Measurements from ENCODE around the gene PHLDB1. TPM values are rescaled to one million over a fixed set of nuclear protein-coding genes. Genes with fewer than 3 reads are reported as not detected.

The PHLDB1 gene
- total RNA-seq, 2 donors from 2014 or later, result 1.8 to 2.6 TPM

- H3K4me3 Mint-ChIP-seq, result peak overlapping the region; percentile 31
- no peak for ATAC-seq
- H3K27me3 Mint-ChIP-seq, result peaks cover 15% of the 10 kb centered on the region
- peaks cover 2% of the 10 kb centered on the region for H3K4me1 Mint-ChIP-seq
- H3K36me3 Mint-ChIP-seq (ENCODE audit: low read depth), result peaks cover 2% of the 10 kb centered on the region
- no peak overlapping the region for H3K27ac Mint-ChIP-seq
- H3K9me3 ChIP-seq (ENCODE audit: control insufficient read depth, low read length, poor library complexity, severe bottlenecking), result no peaks in the 10 kb centered on the region
- no peak for DNase-seq
These were observed 23.9 kb downstream of the PHLDB1 start for GRCh38 chr11:118631142-118631909.

GRCh38 chr11:118632577-118633318 is 25.3 kb downstream of the PHLDB1 start:
- peaks cover 15% of the 10 kb centered on the region for H3K27me3 Mint-ChIP-seq
- no peak overlapping the region for H3K27ac Mint-ChIP-seq
- H3K4me3 Mint-ChIP-seq, result no peak overlapping the region
- no peaks in the 10 kb centered on the region for H3K9me3 ChIP-seq (ENCODE audit: control insufficient read depth, low read length, poor library complexity, severe bottlenecking)
- H3K36me3 Mint-ChIP-seq (ENCODE audit: low read depth), result peaks cover 2% of the 10 kb centered on the region
- DNase-seq (no peak), ATAC-seq (no peak)
- H3K4me1 Mint-ChIP-seq, result peaks cover 2% of the 10 kb centered on the region

- no peak for ATAC-seq
- H3K4me1 Mint-ChIP-seq, result peaks cover 4% of the 10 kb centered on the region
These were observed 25.9 kb downstream of the PHLDB1 start for GRCh38 chr11:118633319-118633690.

GRCh38 chr11:118633979-118634378 is 26.6 kb downstream of the PHLDB1 start:
- Mint-ChIP-seq H3K27me3 (peaks cover 15% of the 10 kb centered on the region), H3K4me3 (no peak overlapping the region), H3K4me1 (peaks cover 4% of the 10 kb centered on the region), H3K36me3 (ENCODE audit: low read depth) (peaks cover 2% of the 10 kb centered on the region), H3K27ac (no peak overlapping the region)
- DNase-seq (no peak), ATAC-seq (no peak)
- H3K9me3 ChIP-seq (ENCODE audit: control insufficient read depth, low read length, poor library complexity, severe bottlenecking), result no peaks in the 10 kb centered on the region

More at GRCh38 chr11:118633319-118633690, 25.9 kb downstream of the PHLDB1 start:
- Mint-ChIP-seq H3K27me3 (peaks cover 15% of the 10 kb centered on the region), H3K4me3 (no peak overlapping the region), H3K27ac (no peak overlapping the region), H3K36me3 (ENCODE audit: low read depth) (peaks cover 2% of the 10 kb centered on the region)
- DNase-seq, result no peak
- no peaks in the 10 kb centered on the region for H3K9me3 ChIP-seq (ENCODE audit: control insufficient read depth, low read length, poor library complexity, severe bottlenecking)

GRCh38 chr11:118634431-118635236 is 27.2 kb downstream of the PHLDB1 start:
- DNase-seq, result no peak
- ATAC-seq, result peak; percentile 60
- peaks cover 4% of the 10 kb centered on the region for H3K4me1 Mint-ChIP-seq
- H3K4me3 Mint-ChIP-seq, result peak overlapping the region; percentile 59
- peaks cover 2% of the 10 kb centered on the region for H3K36me3 Mint-ChIP-seq (ENCODE audit: low read depth)
- peaks cover 9% of the 10 kb centered on the region for H3K27me3 Mint-ChIP-seq
- no peaks in the 10 kb centered on the region for H3K9me3 ChIP-seq (ENCODE audit: control insufficient read depth, low read length, poor library complexity, severe bottlenecking)
- no peak overlapping the region for H3K27ac Mint-ChIP-seq

GRCh38 chr11:118635237-118635591 is 27.8 kb downstream of the PHLDB1 start:
- DNase-seq (no peak), ATAC-seq (no peak)
- Mint-ChIP-seq H3K4me3 (no peak overlapping the region), H3K27ac (no peak overlapping the region), H3K4me1 (peaks cover 4% of the 10 kb centered on the region), H3K36me3 (ENCODE audit: low read depth) (peaks cover 2% of the 10 kb centered on the region), H3K27me3 (peaks cover 9% of the 10 kb centered on the region)
- no peaks in the 10 kb centered on the region for H3K9me3 ChIP-seq (ENCODE audit: control insufficient read depth, low read length, poor library complexity, severe bottlenecking)

- no peak for DNase-seq
These were observed 28.2 kb downstream of the PHLDB1 start for GRCh38 chr11:118635642-118636041.

GRCh38 chr11:118636569-118637290 is 29.3 kb downstream of the PHLDB1 start:
- DNase-seq, result no peak
- Mint-ChIP-seq H3K4me1 (peaks cover 3% of the 10 kb centered on the region), H3K4me3 (no peak overlapping the region), H3K27me3 (peaks cover 9% of the 10 kb centered on the region), H3K36me3 (ENCODE audit: low read depth) (peaks cover 4% of the 10 kb centered on the region), H3K27ac (peak overlapping the region; percentile 43)
- H3K9me3 ChIP-seq (ENCODE audit: control insufficient read depth, low read length, poor library complexity, severe bottlenecking), result no peaks in the 10 kb centered on the region
- ATAC-seq, result no peak

More at GRCh38 chr11:118635642-118636041, 28.2 kb downstream of the PHLDB1 start:
- Mint-ChIP-seq H3K36me3 (ENCODE audit: low read depth) (peaks cover 2% of the 10 kb centered on the region), H3K27ac (no peak overlapping the region), H3K4me1 (peaks cover 4% of the 10 kb centered on the region), H3K27me3 (peaks cover 9% of the 10 kb centered on the region), H3K4me3 (no peak overlapping the region)
- no peaks in the 10 kb centered on the region for H3K9me3 ChIP-seq (ENCODE audit: control insufficient read depth, low read length, poor library complexity, severe bottlenecking)
- no peak for ATAC-seq

GRCh38 chr11:118638726-118639125 is 31.3 kb downstream of the PHLDB1 start:
- Mint-ChIP-seq H3K4me3 (no peak overlapping the region), H3K27me3 (peaks cover 4% of the 10 kb centered on the region), H3K27ac (no peak overlapping the region), H3K4me1 (peaks cover 6% of the 10 kb centered on the region), H3K36me3 (ENCODE audit: low read depth) (peaks cover 4% of the 10 kb centered on the region)
- no peak for DNase-seq
- ATAC-seq, result no peak
- no peaks in the 10 kb centered on the region for H3K9me3 ChIP-seq (ENCODE audit: control insufficient read depth, low read length, poor library complexity, severe bottlenecking)

- peaks cover 6% of the 10 kb centered on the region for H3K4me1 Mint-ChIP-seq
- no peaks in the 10 kb centered on the region for H3K9me3 ChIP-seq (ENCODE audit: control insufficient read depth, low read length, poor library complexity, severe bottlenecking)
- peaks cover 2% of the 10 kb centered on the region for H3K36me3 Mint-ChIP-seq (ENCODE audit: low read depth)
- H3K27ac Mint-ChIP-seq, result no peak overlapping the region
- no peak overlapping the region for H3K4me3 Mint-ChIP-seq
- DNase-seq, result no peak
- H3K27me3 Mint-ChIP-seq, result peaks cover 4% of the 10 kb centered on the region
- ATAC-seq, result no peak
These were observed 32.5 kb downstream of the PHLDB1 start for GRCh38 chr11:118639899-118640298.

- DNase-seq, result no peak
- Mint-ChIP-seq H3K27ac (no peak overlapping the region), H3K4me3 (no peak overlapping the region), H3K36me3 (ENCODE audit: low read depth) (peaks cover 2% of the 10 kb centered on the region), H3K4me1 (peaks cover 6% of the 10 kb centered on the region), H3K27me3 (peaks cover 4% of the 10 kb centered on the region)
- ATAC-seq, result no peak
- no peaks in the 10 kb centered on the region for H3K9me3 ChIP-seq (ENCODE audit: control insufficient read depth, low read length, poor library complexity, severe bottlenecking)
These were observed 33.1 kb downstream of the PHLDB1 start for GRCh38 chr11:118640332-118641154.

- no peak for ATAC-seq
- no peak overlapping the region for H3K4me3 Mint-ChIP-seq
- no peak overlapping the region for H3K27ac Mint-ChIP-seq
These were observed 34.1 kb downstream of the PHLDB1 start for GRCh38 chr11:118641397-118642019.

More at GRCh38 chr11:118641397-118642019, 34.1 kb downstream of the PHLDB1 start:
- no peaks in the 10 kb centered on the region for H3K9me3 ChIP-seq (ENCODE audit: control insufficient read depth, low read length, poor library complexity, severe bottlenecking)
- Mint-ChIP-seq H3K27me3 (no peaks in the 10 kb centered on the region), H3K4me1 (peaks cover 6% of the 10 kb centered on the region), H3K36me3 (ENCODE audit: low read depth) (peaks cover 2% of the 10 kb centered on the region)
- DNase-seq, result no peak
